AG09319 (cell line): Measurements from ENCODE around the gene EIF5A.

Source experiments
- DNase-seq: peaks from one replicate; pipeline ENCODE4 v3.0.0-alpha.2; 2010; ENCODE audit warnings: low read depth; ENCODE audit errors: extremely low read depth
- TF ChIP-seq, protein P1 (sequence below): IDR thresholded peaks from 2 replicates; pipeline ENCODE4 v1.5.1; 2011; ENCODE audit warnings: low read depth, mild to moderate bottlenecking, inconsistent platforms, low read length, moderate library complexity

Gene EIF5A

DNA sequence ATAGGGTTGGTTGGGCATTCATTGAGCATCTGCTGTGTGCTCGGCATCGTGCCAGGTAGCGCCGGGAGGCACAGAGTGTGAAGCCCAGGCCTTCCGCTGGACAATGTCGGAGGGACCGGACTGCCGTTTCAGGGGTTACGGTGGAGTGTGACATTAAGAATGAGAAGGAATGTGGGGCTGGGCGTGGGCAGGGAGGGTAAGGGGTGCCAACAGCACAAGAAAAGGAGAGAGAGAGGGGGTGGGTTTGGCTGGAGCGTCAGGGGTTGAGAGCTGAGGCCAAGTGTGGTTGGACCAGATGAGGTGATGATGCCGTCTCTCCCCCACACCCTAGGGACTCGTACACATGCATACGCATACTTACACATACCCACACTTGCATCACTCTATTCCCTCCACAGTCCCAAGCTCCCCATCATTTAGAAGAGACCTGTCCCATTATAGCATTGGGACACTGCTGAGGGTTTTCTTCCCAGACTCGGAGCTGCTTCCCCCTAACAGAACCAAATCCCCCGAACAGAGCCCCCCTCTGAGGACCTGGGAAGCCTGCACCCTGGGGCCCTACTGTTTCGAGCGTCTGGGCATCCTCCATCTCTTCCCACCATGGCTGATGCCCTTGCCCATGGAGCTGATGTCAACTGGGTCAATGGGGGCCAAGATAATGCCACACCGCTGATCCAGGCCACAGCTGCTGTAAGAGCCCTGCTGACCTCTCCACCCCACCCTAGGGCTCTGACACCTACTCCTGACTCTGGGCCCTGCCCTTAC lies 41.2 kb downstream of the EIF5A start:
- TF ChIP-seq, protein P1, sequence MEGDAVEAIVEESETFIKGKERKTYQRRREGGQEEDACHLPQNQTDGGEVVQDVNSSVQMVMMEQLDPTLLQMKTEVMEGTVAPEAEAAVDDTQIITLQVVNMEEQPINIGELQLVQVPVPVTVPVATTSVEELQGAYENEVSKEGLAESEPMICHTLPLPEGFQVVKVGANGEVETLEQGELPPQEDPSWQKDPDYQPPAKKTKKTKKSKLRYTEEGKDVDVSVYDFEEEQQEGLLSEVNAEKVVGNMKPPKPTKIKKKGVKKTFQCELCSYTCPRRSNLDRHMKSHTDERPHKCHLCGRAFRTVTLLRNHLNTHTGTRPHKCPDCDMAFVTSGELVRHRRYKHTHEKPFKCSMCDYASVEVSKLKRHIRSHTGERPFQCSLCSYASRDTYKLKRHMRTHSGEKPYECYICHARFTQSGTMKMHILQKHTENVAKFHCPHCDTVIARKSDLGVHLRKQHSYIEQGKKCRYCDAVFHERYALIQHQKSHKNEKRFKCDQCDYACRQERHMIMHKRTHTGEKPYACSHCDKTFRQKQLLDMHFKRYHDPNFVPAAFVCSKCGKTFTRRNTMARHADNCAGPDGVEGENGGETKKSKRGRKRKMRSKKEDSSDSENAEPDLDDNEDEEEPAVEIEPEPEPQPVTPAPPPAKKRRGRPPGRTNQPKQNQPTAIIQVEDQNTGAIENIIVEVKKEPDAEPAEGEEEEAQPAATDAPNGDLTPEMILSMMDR: no peak
- no peak for DNase-seq

DNA sequence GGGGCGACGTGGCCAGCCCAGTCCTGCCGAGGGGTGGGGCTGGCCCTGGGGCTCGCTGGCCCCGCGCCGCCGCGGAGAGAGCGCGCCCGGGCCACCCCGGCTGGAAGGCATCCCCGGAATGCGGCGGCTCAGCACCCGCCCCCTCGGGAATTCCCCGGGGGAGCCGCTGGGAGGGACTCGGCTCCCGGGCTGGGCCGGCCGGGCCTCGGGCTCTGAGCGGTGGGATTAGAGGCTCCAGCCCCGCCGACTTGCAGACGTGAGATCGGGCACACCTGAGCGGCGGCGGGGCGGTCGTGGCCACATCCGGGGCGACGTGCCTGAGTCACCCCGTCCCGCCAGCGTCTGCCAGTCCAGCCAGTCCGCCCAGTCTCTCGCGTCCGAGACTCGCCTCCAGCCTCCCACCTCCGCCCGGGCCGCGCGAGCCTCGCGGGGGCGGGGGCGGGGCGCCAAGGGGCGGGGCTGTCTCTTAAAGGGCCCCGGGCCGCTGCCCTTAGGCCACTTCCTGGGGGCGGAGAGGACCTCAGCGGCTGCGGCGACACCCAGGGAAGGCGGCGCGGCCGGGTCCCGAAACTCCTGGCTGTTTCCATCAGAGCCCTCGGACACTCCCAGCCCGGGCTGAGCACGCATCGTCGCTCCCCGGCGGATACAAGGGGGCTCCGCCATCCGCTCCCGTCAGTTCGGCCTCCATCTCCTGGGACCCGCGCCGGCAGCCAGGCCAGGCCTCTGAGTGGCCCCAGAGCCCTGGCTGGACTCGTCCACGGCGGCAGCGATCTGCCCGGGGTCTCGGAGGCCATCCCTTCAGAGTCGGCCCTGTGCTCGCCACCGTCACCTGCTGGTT lies 44.5 kb downstream of the EIF5A start, which contains the start of gene KCTD11:
Gene KCTD11, plus strand, starts transcription at position 498 of the 838 bp plus-strand sequence.
- DNase-seq: peak; percentile 73
- TF ChIP-seq, protein P1: no peak; the same call in 1 of the 2 replicates

DNA sequence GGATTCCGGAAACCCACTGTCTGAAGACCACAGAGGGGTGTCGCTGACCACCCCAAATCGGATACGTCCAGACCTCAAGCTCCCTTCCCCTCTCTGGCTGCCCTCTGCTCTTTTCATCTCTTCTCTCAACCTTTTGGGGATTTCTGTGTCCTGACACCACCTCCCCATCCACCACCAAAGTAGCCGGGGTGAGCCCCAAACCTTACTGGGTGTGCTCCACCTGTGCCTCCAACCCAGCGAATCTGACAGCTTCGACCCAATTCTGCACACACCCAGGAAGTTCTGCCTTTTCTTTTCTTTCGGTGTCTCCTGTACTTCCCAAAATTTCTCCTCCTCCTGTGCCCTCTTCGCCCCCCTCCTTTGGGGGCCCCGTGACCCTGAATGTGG lies 45.1 kb downstream of the EIF5A start:
- DNase-seq: no peak
- TF ChIP-seq, protein P1: peak; percentile 69; the same call in 1 of the 2 replicates

DNA sequence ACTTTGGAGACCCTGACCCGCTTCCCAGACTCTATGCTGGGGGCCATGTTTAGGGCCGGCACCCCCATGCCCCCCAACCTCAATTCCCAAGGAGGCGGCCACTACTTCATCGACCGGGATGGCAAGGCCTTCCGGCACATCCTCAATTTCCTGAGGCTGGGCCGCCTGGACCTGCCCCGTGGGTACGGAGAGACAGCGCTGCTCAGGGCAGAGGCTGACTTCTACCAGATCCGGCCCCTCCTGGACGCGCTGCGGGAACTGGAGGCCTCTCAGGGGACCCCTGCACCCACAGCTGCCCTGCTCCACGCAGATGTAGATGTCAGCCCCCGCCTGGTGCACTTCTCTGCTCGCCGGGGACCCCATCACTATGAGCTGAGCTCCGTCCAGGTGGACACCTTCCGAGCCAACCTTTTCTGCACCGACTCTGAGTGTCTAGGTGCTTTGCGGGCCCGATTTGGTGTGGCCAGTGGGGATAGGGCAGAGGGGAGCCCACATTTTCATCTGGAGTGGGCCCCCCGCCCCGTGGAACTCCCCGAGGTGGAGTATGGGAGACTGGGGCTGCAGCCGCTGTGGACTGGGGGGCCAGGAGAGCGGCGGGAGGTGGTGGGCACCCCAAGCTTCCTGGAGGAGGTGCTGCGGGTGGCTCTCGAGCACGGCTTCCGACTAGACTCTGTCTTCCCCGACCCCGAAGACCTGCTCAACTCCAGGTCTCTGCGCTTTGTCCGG lies 45.6 kb downstream of the EIF5A start:
- no peak for DNase-seq
- TF ChIP-seq, protein P1: no peak

DNA sequence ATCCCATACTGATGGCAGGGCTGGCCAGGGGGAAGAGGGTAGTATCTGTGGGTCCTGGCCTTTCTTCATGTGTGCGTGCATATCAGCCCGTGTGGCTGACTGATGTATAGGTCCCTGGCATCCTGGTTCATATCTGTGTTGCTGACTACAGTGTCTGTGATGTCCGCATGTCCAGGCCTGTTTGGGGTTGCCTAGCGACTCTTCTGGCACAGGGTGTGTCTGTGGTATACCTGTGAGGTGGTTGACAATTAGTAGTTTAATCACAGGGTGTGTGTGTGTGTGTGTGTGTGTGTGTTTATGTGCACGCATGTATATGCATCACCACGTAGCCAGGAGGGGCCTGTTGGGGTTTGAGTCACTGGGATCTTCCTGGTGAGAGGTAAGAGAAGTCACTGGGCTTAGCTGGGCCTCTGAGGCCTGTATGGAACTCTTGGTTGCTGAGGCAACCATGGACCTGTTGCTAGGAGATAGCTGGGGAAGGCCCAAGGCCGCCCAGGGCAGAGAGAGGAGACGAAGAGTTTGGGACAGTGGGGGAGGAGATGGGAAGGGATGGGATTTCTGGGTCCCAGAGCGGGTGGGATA lies 46.9 kb downstream of the EIF5A start:
- TF ChIP-seq, protein P1: no peak
- no peak for DNase-seq

DNA sequence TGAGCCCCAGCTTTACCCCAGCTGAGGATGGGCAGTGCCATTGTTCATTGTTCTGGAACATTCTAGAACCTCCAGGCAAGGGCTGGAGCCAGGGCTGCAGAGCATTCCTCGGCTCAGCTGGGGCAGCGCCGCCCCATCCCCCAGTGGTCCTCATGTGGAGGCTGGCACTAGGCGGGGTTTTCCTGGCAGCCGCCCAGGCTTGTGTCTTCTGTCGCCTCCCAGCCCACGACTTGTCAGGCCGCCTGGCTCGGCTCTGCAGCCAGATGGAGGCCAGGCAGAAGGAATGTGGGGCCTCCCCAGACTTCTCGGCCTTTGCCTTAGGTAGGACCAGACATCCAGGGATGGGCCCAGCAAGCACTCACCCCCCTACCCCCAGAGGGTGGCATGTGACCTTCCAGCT lies 47.6 kb downstream of the EIF5A start, which contains the start of gene TMEM95:
Gene TMEM95, plus strand, starts transcription at position 104 of the 400 bp plus-strand sequence. Its CDS starts 49 bp downstream, at position 153.
- no peak for DNase-seq
- TF ChIP-seq, protein P1: no peak
